HG02678 (cell line): ENCODE measurements around the gene COX6B1.
A peak's percentile ranks its signal among the peaks of the same experiment; 100 is the strongest.
"Not testable (repeated sequence)": the region's sequence is repeated elsewhere in the genome, so short reads cannot be mapped to it uniquely, and the experiment has no call there.

Experiments
- ATAC-seq: cut with Tn5 transposase; IDR thresholded peaks from one replicate; pipeline ENCODE4 v1.9.1; 2021; ENCODE audit warnings: mild to moderate bottlenecking, moderate library complexity; ENCODE audit not compliant: unreplicated experiment

COX6B1 gene, protein sequence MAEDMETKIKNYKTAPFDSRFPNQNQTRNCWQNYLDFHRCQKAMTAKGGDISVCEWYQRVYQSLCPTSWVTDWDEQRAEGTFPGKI

DNA sequence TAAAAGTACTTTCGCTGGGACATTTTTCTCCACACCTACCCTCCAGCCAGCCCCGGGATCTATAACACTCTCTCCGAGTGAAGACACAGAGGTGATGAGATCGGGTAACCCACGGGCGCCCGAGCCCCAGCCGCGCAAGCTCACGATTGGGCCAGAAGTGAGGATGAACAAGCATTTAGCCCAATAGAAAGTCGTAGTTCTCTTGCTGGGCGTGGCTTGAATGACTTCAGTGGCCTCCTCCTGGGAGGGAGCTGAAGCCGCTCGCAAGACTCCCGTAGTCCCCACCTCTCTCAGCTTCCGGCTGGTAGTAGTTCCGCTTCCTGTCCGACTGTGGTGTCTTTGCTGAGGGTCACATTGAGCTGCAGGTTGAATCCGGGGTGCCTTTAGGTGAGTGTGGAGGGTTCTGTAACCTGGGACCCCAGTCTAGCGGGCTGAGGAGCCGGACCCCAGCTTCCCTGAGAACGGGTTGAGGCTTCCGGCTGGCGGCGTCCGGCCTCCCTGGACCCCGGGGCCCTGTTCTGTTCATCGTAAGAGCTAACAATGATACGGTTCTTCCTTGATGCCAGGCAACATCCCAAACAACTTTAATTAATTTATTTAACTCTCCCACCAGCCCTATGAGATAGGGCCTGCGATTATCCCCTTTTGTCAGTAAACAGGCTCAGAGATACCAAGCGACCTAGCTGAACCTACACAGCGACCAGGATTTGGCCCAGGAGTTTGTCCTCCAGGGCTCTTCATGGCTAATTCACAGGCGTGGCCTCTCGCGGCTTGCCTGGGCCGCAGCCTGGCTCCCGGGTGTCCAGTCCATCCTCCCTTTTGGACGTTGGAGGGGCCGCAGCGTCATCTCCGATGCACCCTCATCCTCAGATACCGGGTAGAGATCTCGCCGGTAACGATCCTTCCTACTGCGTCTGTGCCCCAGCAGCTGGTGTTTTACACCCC is at the start of gene COX6B1:
COX6B1 (plus strand) TSS at position 307 of the 945 bp plus-strand sequence. CDS start 2,921 bp downstream, outside the sequence.
- peak; percentile 60 for ATAC-seq

- no peak for ATAC-seq
Observed at GRCh38 chr19:35601971-35602370, 46.2 kb upstream of the COX6B1 start.

DNA sequence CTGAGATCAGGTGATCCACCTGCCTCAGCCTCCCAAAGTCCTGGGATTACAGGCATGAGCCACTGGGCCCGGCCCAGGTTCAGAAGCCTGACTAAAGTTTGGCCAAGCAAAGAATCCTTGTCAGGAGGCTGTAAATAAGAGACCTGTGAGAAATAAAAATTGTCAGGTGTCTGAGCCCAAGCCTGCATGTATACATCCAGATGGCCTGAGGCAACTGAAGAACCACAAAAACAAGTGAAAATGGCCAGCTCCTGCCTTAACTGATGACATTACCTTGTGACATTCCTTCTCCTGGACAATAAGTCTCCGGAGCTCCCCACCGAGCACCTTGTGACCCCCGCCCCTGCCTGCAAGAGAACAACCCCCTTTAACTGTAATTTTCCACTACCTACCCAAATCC is 43.7 kb upstream of the COX6B1 start:
- not testable (repeated sequence) for ATAC-seq

GRCh38 chr19:35607170-35607569 is 41.0 kb upstream of the COX6B1 start:
- ATAC-seq = not testable (repeated sequence)

DNA sequence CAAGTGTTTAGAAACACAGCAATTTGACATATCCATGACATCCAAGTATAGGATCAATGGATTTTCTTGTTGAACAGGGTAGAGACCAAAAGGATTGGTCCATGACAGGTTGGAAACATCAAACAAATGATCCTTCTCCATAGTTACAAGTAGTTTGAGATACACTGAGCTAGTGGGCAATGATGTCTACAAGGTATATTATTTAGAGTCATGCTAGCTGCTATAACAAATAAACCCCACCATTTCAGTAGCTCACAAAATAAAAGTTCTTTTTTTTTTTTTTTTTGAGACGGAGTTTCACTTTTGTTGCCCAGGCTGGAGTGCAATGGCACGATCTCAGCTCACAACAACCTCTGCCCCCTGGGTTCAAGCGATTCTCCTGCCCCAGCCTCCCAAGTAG is 40.5 kb upstream of the COX6B1 start:
- no peak for ATAC-seq

DNA sequence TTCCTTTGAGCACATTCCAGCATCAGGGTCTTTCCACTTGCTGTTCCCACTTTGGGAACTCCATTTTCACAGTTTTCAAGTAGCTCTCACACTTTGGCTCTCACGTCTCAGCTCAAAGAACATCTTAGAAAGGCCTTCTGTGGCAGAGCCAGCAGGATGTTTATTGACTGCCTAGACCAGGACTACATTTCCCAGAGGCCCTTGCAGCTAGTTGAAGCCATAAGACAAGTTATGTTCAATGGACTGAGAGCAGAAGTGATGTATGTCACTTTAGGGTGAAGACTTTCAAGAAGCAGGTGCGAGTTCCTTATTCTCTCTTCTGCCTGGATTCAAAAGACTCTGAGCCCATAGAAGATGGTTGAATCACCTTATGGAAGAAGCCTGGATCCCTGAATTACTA is 39.9 kb upstream of the COX6B1 start:
- no peak for ATAC-seq

DNA sequence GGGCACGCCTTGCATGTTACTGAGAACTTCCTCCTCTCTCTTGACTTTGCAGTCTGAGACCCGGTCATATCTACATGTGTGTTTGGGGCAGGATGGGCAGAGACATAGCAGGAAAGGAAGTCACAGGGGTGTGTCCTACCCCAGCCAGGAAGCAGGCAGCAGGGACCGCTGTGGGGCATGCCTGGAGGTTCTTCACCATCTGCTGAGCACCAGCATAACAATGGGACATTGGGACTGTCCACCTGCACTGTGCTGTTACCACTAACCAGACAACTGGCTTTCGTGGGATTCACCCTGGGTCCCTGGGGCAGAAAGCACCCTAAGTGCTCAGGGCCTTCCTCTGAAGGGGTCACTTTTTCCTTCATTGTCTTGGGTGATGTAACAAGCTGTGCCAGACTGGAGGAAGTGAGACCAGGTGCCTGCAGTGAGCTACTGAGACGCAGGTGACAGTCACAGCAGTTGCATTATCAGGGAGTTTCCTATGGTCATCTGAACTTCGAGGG is 38.2 kb upstream of the COX6B1 start:
- no peak for ATAC-seq

GRCh38 chr19:35612224-35612558 is 35.9 kb upstream of the COX6B1 start:
- no peak for ATAC-seq

DNA sequence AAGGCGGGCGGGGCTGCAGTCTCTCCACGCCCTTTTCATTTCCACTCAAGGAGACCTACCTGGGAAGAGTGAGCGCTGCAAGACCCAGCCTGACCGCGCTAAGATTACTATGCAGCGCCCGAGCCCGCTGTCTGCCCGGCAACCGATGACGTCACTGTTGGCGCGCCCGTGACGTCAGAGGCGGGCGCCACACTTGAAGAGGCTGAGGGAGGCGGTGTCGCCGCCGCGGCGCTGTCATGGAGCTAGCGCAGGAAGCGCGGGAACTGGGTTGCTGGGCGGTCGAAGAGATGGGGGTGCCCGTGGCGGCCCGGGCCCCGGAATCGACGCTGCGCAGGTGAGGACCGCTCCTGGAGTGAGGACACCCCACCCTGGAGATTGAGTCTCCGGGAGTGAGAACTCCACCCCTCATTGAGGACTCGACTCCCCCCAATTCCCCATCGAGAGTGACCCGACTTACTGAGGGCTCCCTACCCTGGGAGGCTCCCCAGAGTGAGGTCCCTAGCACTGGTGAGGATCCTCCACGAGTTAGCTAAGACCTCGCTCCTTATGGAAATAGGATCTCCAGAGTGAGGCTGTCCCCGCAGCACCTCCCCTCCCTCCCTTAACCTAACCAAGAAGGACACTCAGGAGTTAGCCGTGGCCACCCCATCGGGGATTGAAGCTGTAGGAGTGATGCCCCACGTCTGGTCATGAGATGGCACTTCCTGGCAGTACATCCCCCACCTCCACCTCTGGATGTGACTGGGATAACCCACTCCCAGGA is 35.4 kb upstream of the COX6B1 start, which contains the start of gene HAUS5:
HAUS5 (plus strand) TSS at position 177 of the 763 bp plus-strand sequence; CDS start at position 237, 60 bp downstream.
- peak; percentile 84 for ATAC-seq

- no peak for ATAC-seq
Observed at GRCh38 chr19:35613574-35613973, 34.5 kb upstream of the COX6B1 start.

- no peak for ATAC-seq
Observed at GRCh38 chr19:35615036-35615435, 33.1 kb upstream of the COX6B1 start.

DNA sequence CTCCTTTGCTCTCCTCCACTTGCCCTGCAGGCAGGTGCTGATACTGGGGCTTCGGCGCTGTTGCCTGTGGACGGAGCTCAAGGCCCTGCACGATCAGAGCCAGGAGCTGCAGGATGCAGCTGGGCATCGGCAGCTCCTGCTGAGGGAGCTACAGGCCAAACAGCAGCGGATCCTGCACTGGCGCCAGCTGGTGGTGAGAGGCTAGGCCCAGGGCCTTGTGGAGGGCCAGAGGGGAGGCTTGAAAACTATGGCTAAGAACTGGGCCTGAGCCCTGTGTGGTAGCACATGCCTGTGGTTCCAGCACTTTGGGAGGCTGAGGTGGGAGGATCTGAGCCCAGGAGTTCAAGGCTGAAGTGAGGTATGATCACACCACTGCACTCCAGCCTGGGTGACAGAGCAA is 29.3 kb upstream of the COX6B1 start:
- no peak for ATAC-seq

GRCh38 chr19:35619290-35619923 is 28.7 kb upstream of the COX6B1 start:
- no peak for ATAC-seq

GRCh38 chr19:35620001-35620400 is 28.1 kb upstream of the COX6B1 start:
- ATAC-seq = no peak

DNA sequence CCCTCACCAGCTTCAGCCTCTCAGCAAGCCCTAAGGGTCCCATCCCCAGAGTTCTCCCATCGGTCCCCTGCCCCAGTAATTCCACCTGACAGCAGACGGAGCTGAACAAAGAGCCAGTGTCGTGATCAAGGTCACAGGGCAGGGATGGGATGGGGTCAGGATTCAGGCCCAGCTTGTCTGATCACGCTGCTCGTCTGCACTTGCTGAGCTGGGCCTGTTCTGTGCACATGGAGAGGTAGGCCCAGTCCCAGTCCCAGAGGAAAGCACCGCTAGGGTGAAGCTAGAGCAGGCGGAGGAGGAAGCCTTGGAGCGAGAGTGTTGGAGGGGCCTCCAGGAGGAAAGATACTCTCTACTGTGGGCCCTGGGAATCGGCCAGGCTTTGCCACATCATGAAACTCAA is 26.4 kb upstream of the COX6B1 start:
- ATAC-seq = no peak

- no peak for ATAC-seq
Observed at GRCh38 chr19:35622750-35623149, 25.4 kb upstream of the COX6B1 start.

- no peak for ATAC-seq
Observed at GRCh38 chr19:35623327-35624010, 24.7 kb upstream of the COX6B1 start.

- no peak for ATAC-seq
Observed at GRCh38 chr19:35628264-35628564, 19.9 kb upstream of the COX6B1 start.

DNA sequence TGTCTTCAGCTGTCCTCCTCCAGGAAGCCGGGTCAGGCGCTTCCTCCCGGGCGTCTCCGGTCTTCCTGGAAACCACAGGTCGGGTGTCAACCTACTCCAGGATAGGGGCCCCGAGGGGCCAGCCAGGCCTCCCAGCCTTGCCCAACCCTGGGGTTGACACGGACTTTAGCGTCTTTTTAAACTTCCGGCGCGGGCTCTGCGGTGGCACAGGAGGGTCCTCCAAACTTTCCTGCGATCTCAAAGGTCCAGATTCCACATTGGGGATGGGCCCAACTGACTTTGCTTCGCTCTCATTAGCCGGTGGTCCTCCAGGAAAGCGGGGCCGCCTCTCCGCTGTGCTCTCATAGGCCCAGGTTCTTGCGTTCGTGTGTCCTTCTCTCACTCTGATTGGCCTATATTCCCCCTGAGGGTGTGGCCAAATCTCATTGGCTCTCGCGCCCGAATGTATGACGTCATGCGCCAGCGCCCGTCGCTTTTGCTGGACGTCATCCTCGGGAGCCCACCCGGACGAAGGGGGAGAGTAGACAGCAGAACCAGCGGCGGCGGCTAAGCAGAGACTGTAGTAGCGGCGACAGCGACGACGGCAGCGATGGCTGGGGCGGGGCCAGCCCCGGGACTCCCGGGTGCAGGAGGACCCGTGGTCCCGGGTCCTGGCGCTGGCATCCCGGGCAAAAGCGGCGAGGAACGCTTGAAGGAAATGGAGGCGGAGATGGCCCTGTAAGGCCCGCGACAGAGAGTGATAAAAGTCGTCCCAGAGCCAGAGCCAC is 19.4 kb upstream of the COX6B1 start, which contains the start of gene RBM42:
RBM42 (plus strand) TSS at position 472 of the 767 bp plus-strand sequence; CDS start at position 590, 118 bp downstream.
- peak; percentile 98 for ATAC-seq

- peak; percentile 1 for ATAC-seq
Observed at GRCh38 chr19:35629332-35629633, 18.8 kb upstream of the COX6B1 start.
